WTC11 (cell line): Measurements from ENCODE around the gene CGA.

ENCODE experiments used
- CBFB ChIP-seq: sonication (generic); formaldehyde crosslinking; IDR thresholded peaks from 2 replicates; pipeline ENCODE4 v1.8.1; 2022; ENCODE audit warnings: mild to moderate bottlenecking, low read depth, missing genetic modification reagents
- CTCF ChIP-seq: fragments of 200-600 bp; IDR thresholded peaks from 2 replicates; pipeline ENCODE4 v1.8.0; 2022; ENCODE audit warnings: antibody characterized with exemption
- ELF4 ChIP-seq: sonication (generic); formaldehyde crosslinking; IDR thresholded peaks from 2 replicates; pipeline ENCODE4 v1.8.1; 2022; ENCODE audit warnings: low read depth, mild to moderate bottlenecking, moderate library complexity, missing genetic modification reagents
- ESRRA ChIP-seq: sonication (generic); formaldehyde crosslinking; IDR thresholded peaks from 2 replicates; pipeline ENCODE4 v1.8.1; 2022; ENCODE audit warnings: mild to moderate bottlenecking, missing genetic modification reagents, borderline replicate concordance
- FOXK1 ChIP-seq: sonication (generic); formaldehyde crosslinking; IDR thresholded peaks from 2 replicates; pipeline ENCODE4 v1.8.0; 2022; ENCODE audit warnings: mild to moderate bottlenecking, moderate library complexity, missing genetic modification reagents
- MAX ChIP-seq: sonication (generic); formaldehyde crosslinking; IDR thresholded peaks from 2 replicates; pipeline ENCODE4 v1.8.0; 2022; ENCODE audit warnings: mild to moderate bottlenecking, missing genetic modification reagents
- NFE2L1 ChIP-seq: sonication (generic); formaldehyde crosslinking; IDR thresholded peaks from 2 replicates; pipeline ENCODE4 v1.8.1; 2023; ENCODE audit warnings: missing genetic modification reagents
- SP1 ChIP-seq: sonication (generic); formaldehyde crosslinking; conservative IDR thresholded peaks from 2 replicates; pipeline ENCODE4 v1.8.1; 2022; ENCODE audit warnings: missing genetic modification reagents
- TEAD4 ChIP-seq: sonication (generic); formaldehyde crosslinking; IDR thresholded peaks from 2 replicates; pipeline ENCODE4 v1.8.0; 2022; ENCODE audit warnings: mild to moderate bottlenecking, missing genetic modification reagents
- USF2 ChIP-seq: sonication (generic); formaldehyde crosslinking; IDR thresholded peaks from 2 replicates; pipeline ENCODE4 v1.8.1; 2023; ENCODE audit warnings: mild to moderate bottlenecking, missing genetic modification reagents, moderate library complexity
- ZNF219 ChIP-seq: sonication (generic); formaldehyde crosslinking; IDR thresholded peaks from 2 replicates; pipeline ENCODE4 v1.8.0; 2023; ENCODE audit warnings: missing genetic modification reagents, mild to moderate bottlenecking, borderline replicate concordance
- ZNF317 ChIP-seq: sonication (generic); formaldehyde crosslinking; IDR thresholded peaks from 2 replicates; pipeline ENCODE4 v1.8.1; 2023; ENCODE audit warnings: low read depth, mild to moderate bottlenecking, moderate library complexity, missing genetic modification reagents, borderline replicate concordance
- ZNF423 ChIP-seq: fragments of 250-450 bp; sonication (Bioruptor Pico); IDR thresholded peaks from 2 replicates; pipeline ENCODE4 v2.1.2; 2022; ENCODE audit warnings: mild to moderate bottlenecking, moderate library complexity
- ZNF512 ChIP-seq: sonication (generic); formaldehyde crosslinking; IDR thresholded peaks from 2 replicates; pipeline ENCODE4 v1.8.1; 2022; ENCODE audit warnings: missing genetic modification reagents, borderline replicate concordance

GRCh38 chr6:87104667-87105066, 9.8 kb upstream of the CGA start:
- TF ChIP-seq CTCF (no peak), ZNF317 (CRISPR knock-in tag) (no peak), NFE2L1 (CRISPR knock-in tag) (no peak), USF2 (no peak), SP1 (no peak), ZNF219 (CRISPR knock-in tag) (no peak), FOXK1 (no peak), ELF4 (CRISPR knock-in tag) (no peak), ZNF512 (no peak), ZNF423 (CRISPR knock-in tag) (no peak), MAX (CRISPR knock-in tag) (no peak), ESRRA (no peak), TEAD4 (no peak), CBFB (no peak)
